GM13977 (cell line): ENCODE data around the gene CALHM5.
"Not testable (repeated sequence)": the region's sequence is repeated elsewhere in the genome, so short reads cannot be mapped to it uniquely, and the experiment has no call there.

Experiments used
- DNase-seq: peaks from one replicate; pipeline ENCODE4 v3.0.0; 2012; ENCODE audit warnings: low spot score
- CTCF ChIP-seq: IDR thresholded peaks from 2 replicates; pipeline ENCODE4 v1.5.1; 2012; ENCODE audit warnings: mild to moderate bottlenecking, control low read depth; ENCODE audit not compliant: insufficient read depth; ENCODE audit errors: extremely low read depth, missing control alignments
- in situ Hi-C: fragments of 300-500 bp; cut with MboI; formaldehyde crosslinking; loops from one replicate; pipeline ENCODE4 v1.12.0; 2022; ENCODE audit warnings: low sequenced_read_pairs, low pct_unique_long_range_greater_than_20kb, mixed read lengths, inconsistent platforms; ENCODE audit not compliant: unreplicated experiment

The CALHM5 gene

DNA sequence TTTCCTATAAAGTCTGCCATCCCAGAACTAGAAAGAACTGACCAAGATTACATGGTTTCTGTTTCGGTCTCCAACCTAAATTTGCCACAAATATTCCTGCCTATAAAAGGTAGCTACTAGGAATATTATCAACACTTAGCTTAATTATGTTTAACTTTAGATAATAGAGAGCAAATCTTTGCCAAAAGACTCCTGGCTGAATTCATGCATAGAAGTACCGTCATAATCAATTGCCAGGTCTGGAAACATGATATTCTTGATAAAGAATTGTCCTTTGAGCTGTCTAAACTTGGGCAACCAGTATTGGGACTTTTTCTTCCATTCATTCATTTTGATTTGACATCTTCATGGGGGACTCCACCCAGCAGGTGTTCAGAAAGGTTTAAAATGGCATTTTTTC is 27.8 kb upstream of the CALHM5 start:
- TF ChIP-seq CTCF, result no peak
- in situ Hi-C loops, result no loop called here
- no peak for DNase-seq

DNA sequence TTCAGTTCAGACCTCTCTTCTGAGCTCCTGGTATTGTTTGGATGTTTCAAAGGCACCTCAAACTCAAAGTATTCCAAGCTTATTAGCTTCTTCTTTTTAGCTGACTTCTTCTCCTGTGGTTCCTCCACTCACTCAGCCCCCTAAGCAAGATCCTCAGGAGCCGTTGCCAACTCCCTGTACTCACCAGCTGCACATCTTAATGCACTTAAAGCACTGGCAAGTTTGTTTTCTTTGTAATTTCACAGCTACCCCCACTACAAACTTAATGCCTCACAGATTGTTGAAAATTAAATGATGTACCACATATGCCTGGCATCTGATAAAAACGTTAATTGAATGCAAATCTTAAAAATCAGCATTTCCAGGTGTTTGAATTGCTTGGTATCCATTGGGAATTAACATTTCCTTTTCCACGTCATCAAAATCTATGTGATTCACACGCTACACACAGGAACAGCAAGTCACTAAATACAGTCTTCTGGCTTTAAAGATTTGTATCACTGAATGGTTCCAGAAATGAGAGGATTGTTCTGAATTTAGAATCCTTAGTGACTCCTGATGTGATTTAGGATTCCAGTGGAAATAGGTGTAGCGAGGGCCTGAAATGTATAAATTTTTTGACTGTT is 25.8 kb upstream of the CALHM5 start:
- in situ Hi-C loops, result no loop called here
- no peak for TF ChIP-seq CTCF
- DNase-seq, result no peak

DNA sequence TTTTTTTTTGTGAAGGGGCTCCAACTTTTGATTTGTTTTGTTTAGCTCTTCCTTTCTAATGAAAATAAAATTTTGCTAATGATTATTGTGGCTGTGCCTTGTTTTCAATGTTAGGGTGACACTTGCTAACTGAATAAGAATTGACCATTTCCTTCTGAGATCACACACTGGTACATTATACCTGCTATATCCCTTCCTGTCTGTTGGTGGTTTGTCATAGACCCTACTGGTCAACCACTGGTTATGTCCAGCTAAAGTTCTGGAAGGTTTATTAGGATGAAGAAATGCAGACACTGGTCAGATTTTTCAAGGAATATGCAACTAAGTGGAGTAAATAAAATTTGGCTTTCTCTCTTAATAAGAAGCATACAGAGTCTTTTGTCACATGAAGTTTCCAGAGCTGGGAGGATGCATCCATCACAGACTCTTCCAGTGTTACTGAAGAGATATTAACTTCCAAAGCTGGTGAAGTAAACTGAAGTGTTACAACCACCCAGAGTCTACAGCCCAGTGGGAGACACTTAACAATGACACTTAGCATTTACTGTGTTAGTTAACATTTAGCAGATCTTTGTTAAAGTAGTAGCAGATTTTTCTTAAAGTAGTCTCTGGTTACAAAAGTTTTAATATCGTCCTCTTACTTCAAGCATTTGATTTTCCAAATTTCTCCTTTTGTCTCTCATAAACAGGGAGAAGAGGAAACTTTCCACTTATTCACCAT is 19.7 kb upstream of the CALHM5 start:
- DNase-seq, result no peak
- no peak for TF ChIP-seq CTCF
- in situ Hi-C loops, result no loop called here

DNA sequence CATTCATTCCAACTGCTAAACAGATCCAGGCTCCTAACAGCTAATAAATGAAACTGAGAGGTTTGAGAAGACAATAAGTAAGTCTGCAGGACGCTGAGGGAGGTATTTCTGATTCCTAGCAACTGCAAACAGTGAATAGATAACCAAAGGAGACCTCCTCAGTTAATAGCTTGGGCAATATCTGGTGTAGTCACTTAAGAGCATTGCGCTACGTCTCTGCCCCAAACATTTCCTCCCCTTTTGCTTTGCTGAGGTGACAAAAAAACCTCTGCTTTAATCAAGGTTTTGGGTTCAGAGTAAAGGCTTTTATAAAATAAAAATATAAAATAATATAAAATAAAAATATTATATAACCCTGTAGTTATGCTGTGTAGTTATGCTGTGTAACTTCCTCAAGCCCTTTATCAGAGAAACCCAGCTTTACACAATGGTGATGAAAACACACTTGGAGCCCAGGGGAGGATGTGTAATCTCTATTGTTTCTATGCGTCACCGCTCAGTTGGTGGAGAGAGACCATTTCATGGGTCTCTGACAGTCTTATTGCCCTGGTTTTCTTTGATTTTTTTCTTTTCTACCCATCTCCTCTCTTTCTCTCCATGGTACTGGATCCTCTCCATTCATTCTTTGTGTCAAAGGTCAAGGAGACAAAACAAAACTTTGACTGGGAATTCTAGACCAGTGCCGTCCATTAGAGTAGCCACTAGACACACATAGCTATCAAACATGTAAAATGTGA is 18.9 kb upstream of the CALHM5 start:
- DNase-seq, result no peak
- in situ Hi-C loops, result no loop called here
- no peak for TF ChIP-seq CTCF

DNA sequence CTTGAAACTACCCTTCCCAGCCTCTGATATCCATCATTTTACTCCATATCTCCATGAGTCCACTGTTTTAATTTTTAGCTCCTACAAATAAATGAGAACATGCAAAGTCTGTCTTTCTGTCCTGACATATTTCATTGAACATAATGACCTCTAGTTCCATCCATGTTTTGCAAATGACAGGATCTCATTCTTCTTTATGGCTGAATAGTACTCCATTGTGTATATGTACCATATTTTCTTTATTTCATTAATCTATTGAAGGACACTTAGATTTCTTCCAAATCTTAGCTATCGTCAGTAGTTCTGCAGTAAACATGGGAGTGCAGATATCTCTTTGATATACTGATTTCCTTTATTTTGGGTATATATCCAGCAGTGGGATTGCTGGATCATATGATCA is 16.3 kb upstream of the CALHM5 start:
- in situ Hi-C loops, result not testable (repeated sequence)

GRCh38 chr6:116497113-116497676 is 14.2 kb upstream of the CALHM5 start:
- no peak for TF ChIP-seq CTCF
- in situ Hi-C loops, result no loop called here
- no peak for DNase-seq

More for the DNA sequence above, 16.3 kb upstream of the CALHM5 start:
- DNase-seq, result not testable (repeated sequence)
